PFSK-1 (cell line): ENCODE measurements around the gene EVI5.

Experiments used
- FOXP2 ChIP-seq: optimal IDR thresholded peaks from 2 replicates; pipeline ENCODE3; 2011; ENCODE audit warnings: borderline replicate concordance, control low read depth, inconsistent platforms; ENCODE audit not compliant: insufficient read depth; ENCODE audit errors: extremely low read length, extremely low read depth
- POLR2AphosphoS5 ChIP-seq: IDR thresholded peaks from 2 replicates; pipeline ENCODE4 v1.6.1; 2012; ENCODE audit warnings: low read depth, mild to moderate bottlenecking, control low read depth, low read length, moderate library complexity
- REST ChIP-seq, 2 experiments: IDR thresholded peaks; 2 replicates each; pipeline versions ENCODE4 v1.6.1 to v1.8.0; 2011 to 2012; ENCODE audit warnings: low read depth in 2 of 2, low read length in 2 of 2, control low read depth in 1 of 2, inconsistent platforms in 1 of 2, mild to moderate bottlenecking in 1 of 2, moderate library complexity in 1 of 2; ENCODE audit not compliant: insufficient read depth in 1 of 2
- SIN3A ChIP-seq: IDR thresholded peaks from 2 replicates; pipeline ENCODE4 v1.6.1; 2012; ENCODE audit warnings: mild to moderate bottlenecking, low read length, moderate library complexity, borderline replicate concordance; ENCODE audit not compliant: insufficient read depth
- TAF1 ChIP-seq: IDR thresholded peaks from 2 replicates; pipeline ENCODE4 v1.6.1; 2012; ENCODE audit warnings: low read length, control low read depth, borderline replicate concordance; ENCODE audit not compliant: insufficient read depth

EVI5 gene

GRCh38 chr1:92803140-92803887 lies 18.4 kb upstream of the EVI5 start:
- TF ChIP-seq REST (IDR thresholded peaks at IDR 0.05; ENCODE audit: insufficient read depth in 1 of 2, low read depth in 2 of 2, low read length in 2 of 2) = no peak
- TF ChIP-seq FOXP2 = no peak
- TF ChIP-seq SIN3A = no peak
- no peak for TF ChIP-seq POLR2AphosphoS5
- no peak for TF ChIP-seq TAF1

- TF ChIP-seq REST (IDR thresholded peaks at IDR 0.05; ENCODE audit: insufficient read depth in 1 of 2, low read depth in 2 of 2, low read length in 2 of 2) = no peak
- no peak for TF ChIP-seq FOXP2
- TF ChIP-seq POLR2AphosphoS5 = no peak
- TF ChIP-seq TAF1 = no peak
- TF ChIP-seq SIN3A = no peak
These were observed 13.1 kb upstream of the EVI5 start for GRCh38 chr1:92797961-92798360.

- TF ChIP-seq SIN3A (no peak), REST (IDR thresholded peaks at IDR 0.05; ENCODE audit: insufficient read depth in 1 of 2, low read depth in 2 of 2, low read length in 2 of 2) (no peak), TAF1 (no peak), POLR2AphosphoS5 (no peak), FOXP2 (no peak)
These were observed 12.4 kb upstream of the EVI5 start for GRCh38 chr1:92797297-92797696.

- no peak for TF ChIP-seq TAF1
- no peak for TF ChIP-seq SIN3A
These were observed 10.3 kb upstream of the EVI5 start for GRCh38 chr1:92795166-92795565.

GRCh38 chr1:92792340-92792782 lies 7.5 kb upstream of the EVI5 start:
- TF ChIP-seq POLR2AphosphoS5 (no peak), REST (IDR thresholded peaks at IDR 0.05; ENCODE audit: insufficient read depth in 1 of 2, low read depth in 2 of 2, low read length in 2 of 2) (no peak), TAF1 (no peak), FOXP2 (no peak), SIN3A (no peak)
